GM23338 (cell line): ENCODE measurements around the gene CDH23. TPM values are rescaled to one million over a fixed set of nuclear protein-coding genes. Genes with fewer than 3 reads are reported as not detected.

ENCODE experiments used
- ATAC-seq: fragments of 200-7000 bp; cut with Tn5 transposase; 3 replicates; pipeline ENCODE4 v1.9.1; 2020
- DNase-seq: peaks from one replicate; pipeline ENCODE4 v3.0.0-alpha.2; 2015; ENCODE audit warnings: low spot score
- H2AFZ ChIP-seq: fragments of 200-600 bp; sonication (generic); 2 replicates; pipeline ENCODE4 v1.8.0; 2016; ENCODE audit warnings: antibody characterized with exemption, mild to moderate bottlenecking, moderate library complexity
- H3F3A ChIP-seq: fragments of 200-600 bp; sonication (generic); replicated peaks from 2 replicates; pipeline ENCODE4 v1.8.0; 2017; ENCODE audit warnings: antibody characterized with exemption, mixed run types, low read depth
- H3K27ac ChIP-seq: fragments of 200-600 bp; sonication (generic); 2 replicates; pipeline ENCODE4 v1.6.1; 2016; ENCODE audit warnings: low read depth
- H3K27me3 ChIP-seq: fragments of 200-600 bp; sonication (generic); 2 replicates; pipeline ENCODE4 v1.8.0; 2016; ENCODE audit warnings: mild to moderate bottlenecking, mixed run types, moderate library complexity; ENCODE audit not compliant: insufficient read depth
- H3K36me3 ChIP-seq: fragments of 200-600 bp; sonication (generic); 2 replicates; pipeline ENCODE4 v1.8.0; 2016; ENCODE audit warnings: mild to moderate bottlenecking; ENCODE audit not compliant: insufficient read depth
- H3K4me1 ChIP-seq: fragments of 200-600 bp; sonication (generic); 2 replicates; pipeline ENCODE4 v1.8.0; 2016; ENCODE audit warnings: mild to moderate bottlenecking, moderate library complexity; ENCODE audit not compliant: insufficient read depth
- H3K4me2 ChIP-seq: fragments of 200-600 bp; sonication (generic); 2 replicates; pipeline ENCODE4 v1.7.1; 2017; ENCODE audit warnings: mixed run types
- H3K4me3 ChIP-seq: fragments of 200-600 bp; sonication (generic); 2 replicates; pipeline ENCODE4 v1.6.1; 2016; ENCODE audit warnings: mixed run types
- H3K79me2 ChIP-seq: fragments of 200-600 bp; sonication (generic); replicated peaks from 2 replicates; pipeline ENCODE4 v1.8.0; 2017; ENCODE audit warnings: mild to moderate bottlenecking; ENCODE audit not compliant: insufficient read depth
- H3K9me2 ChIP-seq: fragments of 200-600 bp; sonication (generic); 2 replicates; pipeline ENCODE4 v1.8.0; 2017; ENCODE audit not compliant: insufficient read depth
- H4K20me1 ChIP-seq: fragments of 200-600 bp; sonication (generic); replicated peaks from 2 replicates; pipeline ENCODE4 v1.8.0; 2017; ENCODE audit warnings: mild to moderate bottlenecking; ENCODE audit not compliant: insufficient read depth
- H3K27ac Mint-ChIP-seq: 2 replicates; pipeline ENCODE4 v1.8.0; 2020; ENCODE audit warnings: inconsistent platforms, mild to moderate bottlenecking, moderate library complexity, mixed read lengths
- H3K27me3 Mint-ChIP-seq: 3 replicates; pipeline ENCODE4 v1.8.0; 2022; ENCODE audit warnings: low read depth, mild to moderate bottlenecking, moderate library complexity, mixed read lengths, inconsistent platforms; ENCODE audit not compliant: insufficient read depth, poor library complexity
- H3K36me3 Mint-ChIP-seq: 3 replicates; pipeline ENCODE4 v1.8.0; 2021; ENCODE audit warnings: low read depth, mild to moderate bottlenecking, inconsistent platforms, moderate library complexity, mixed read lengths
- H3K4me1 Mint-ChIP-seq: 3 replicates; pipeline ENCODE4 v1.8.0; 2020; ENCODE audit warnings: mild to moderate bottlenecking, inconsistent platforms, mixed read lengths
- H3K4me3 Mint-ChIP-seq: 3 replicates; pipeline ENCODE4 v1.8.0; 2021; ENCODE audit warnings: moderate library complexity, mild to moderate bottlenecking, inconsistent platforms, mixed read lengths
- H3K9me3 Mint-ChIP-seq: 3 replicates; pipeline ENCODE4 v1.8.0; 2020; ENCODE audit warnings: moderate library complexity, mild to moderate bottlenecking, inconsistent platforms, mixed read lengths
- CREB1 ChIP-seq: fragments of 250-450 bp; sonication (Bioruptor Pico); IDR thresholded peaks from 2 replicates; pipeline ENCODE4 v1.5.0; 2020; ENCODE audit warnings: low read depth, mild to moderate bottlenecking, moderate library complexity
- POLR2AphosphoS5 ChIP-seq: IDR thresholded peaks from 2 replicates; pipeline ENCODE4 v1.6.1; 2016; ENCODE audit warnings: antibody characterized with exemption, low read depth
- REST ChIP-seq: IDR thresholded peaks from one replicate; pipeline ENCODE4 v1.6.1; 2018; ENCODE audit warnings: antibody characterized with exemption; ENCODE audit not compliant: unreplicated experiment
- STAT1 ChIP-seq: IDR thresholded peaks from one replicate; pipeline ENCODE4 v1.6.1; 2016; ENCODE audit warnings: antibody characterized with exemption; ENCODE audit not compliant: unreplicated experiment
- ZNF331 ChIP-seq: fragments of 250-450 bp; sonication (Bioruptor Pico); IDR thresholded peaks from 2 replicates; pipeline ENCODE4 v1.5.0; 2020; ENCODE audit warnings: low read depth, mild to moderate bottlenecking, moderate library complexity
- polyA plus RNA-seq: library from polyadenylated mRNA; unstranded; fragments of >200 nt; fragmentation: Nextera tagmentation; extraction: Ambion mirVana; gene quantifications from 2 replicates; pipeline ENCODE4 v1.2.1, GENCODE V29; 2016
- total RNA-seq: library from RNA; depleted of rRNA; stranded (reverse); fragments of >200 nt; shearing (Covaris generic); gene quantifications from 2 replicates; pipeline ENCODE4 v1.2.3, GENCODE V29; 2014
- TF ChIP-seq, protein P1 (sequence below): IDR thresholded peaks from 2 replicates; pipeline ENCODE4 v1.6.1; 2016; ENCODE audit warnings: antibody characterized with exemption

CDH23 gene
- total and polyA plus RNA-seq, 2 experiments from 2014 or later = 0.95 to 4.3 TPM

DNA sequence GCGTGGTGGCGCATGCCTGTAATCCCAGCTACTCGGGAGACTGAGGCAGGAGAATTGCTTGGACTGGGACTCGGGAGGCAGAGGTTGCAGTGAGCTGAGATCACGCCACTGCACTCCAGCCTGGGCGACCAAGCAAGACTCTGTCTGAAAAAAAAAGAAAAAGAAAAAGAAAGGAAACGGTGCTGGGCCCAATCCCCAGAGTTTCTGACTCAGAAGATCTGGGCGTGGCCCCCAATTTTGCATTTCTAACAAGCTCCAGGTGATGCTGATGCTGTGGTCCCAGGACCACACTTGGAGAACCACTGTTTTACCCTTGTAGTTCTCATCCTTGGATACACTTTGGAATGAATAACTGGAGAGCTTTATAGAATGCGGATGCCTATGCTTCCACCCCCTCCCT is 243.9 kb downstream of the CDH23 start:
- Histone ChIP-seq H3K4me1 (peaks cover 32% of the 10 kb centered on the region), H3K27me3 (0 out of 2 replicates have a peak, but pooled peaks cover 10% of the 10 kb centered on the region), H2AFZ (no peak overlapping the region), H3K4me3 (no peak overlapping the region), H3K36me3 (no peaks in the 10 kb centered on the region), H4K20me1 (no peaks in the 10 kb centered on the region), H3K79me2 (no peaks in the 10 kb centered on the region), H3K4me2 (no peak overlapping the region), H3F3A (no peaks in the 10 kb centered on the region), H3K27ac (no peak overlapping the region), H3K9me2 (no peaks in the 10 kb centered on the region)
- Mint-ChIP-seq H3K27ac (no peak overlapping the region), H3K36me3 (no peaks in the 10 kb centered on the region), H3K9me3 (no peaks in the 10 kb centered on the region; the same call in 2 of the 3 replicates), H3K4me3 (no peak overlapping the region), H3K4me1 (peaks cover 40% of the 10 kb centered on the region), H3K27me3 (peaks cover 4% of the 10 kb centered on the region)
- DNase-seq (no peak), ATAC-seq (no peak)
- no peak for TF ChIP-seq REST
- TF ChIP-seq CREB1 (CRISPR knock-in tag) = no peak
- TF ChIP-seq, protein P1, sequence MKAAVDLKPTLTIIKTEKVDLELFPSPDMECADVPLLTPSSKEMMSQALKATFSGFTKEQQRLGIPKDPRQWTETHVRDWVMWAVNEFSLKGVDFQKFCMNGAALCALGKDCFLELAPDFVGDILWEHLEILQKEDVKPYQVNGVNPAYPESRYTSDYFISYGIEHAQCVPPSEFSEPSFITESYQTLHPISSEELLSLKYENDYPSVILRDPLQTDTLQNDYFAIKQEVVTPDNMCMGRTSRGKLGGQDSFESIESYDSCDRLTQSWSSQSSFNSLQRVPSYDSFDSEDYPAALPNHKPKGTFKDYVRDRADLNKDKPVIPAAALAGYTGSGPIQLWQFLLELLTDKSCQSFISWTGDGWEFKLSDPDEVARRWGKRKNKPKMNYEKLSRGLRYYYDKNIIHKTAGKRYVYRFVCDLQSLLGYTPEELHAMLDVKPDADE = no peak
- TF ChIP-seq POLR2AphosphoS5 = no peak

GRCh38 chr10:71641449-71641848 is 244.7 kb downstream of the CDH23 start:
- ATAC-seq = no peak; the same call in 2 of the 3 replicates
- H3K36me3 Mint-ChIP-seq = no peaks in the 10 kb centered on the region
- no peak for DNase-seq
- peaks cover 36% of the 10 kb centered on the region for H3K4me1 Mint-ChIP-seq
- no peaks in the 10 kb centered on the region for H3F3A ChIP-seq
- H3K27ac Mint-ChIP-seq = no peak overlapping the region
- no peak overlapping the region for H2AFZ ChIP-seq
- peaks cover 4% of the 10 kb centered on the region for H3K27me3 Mint-ChIP-seq
- no peaks in the 10 kb centered on the region; the same call in 2 of the 3 replicates for H3K9me3 Mint-ChIP-seq
- no peak overlapping the region for H3K27ac ChIP-seq
- H3K27me3 ChIP-seq = 0 out of 2 replicates have a peak, but pooled peaks cover 1% of the 10 kb centered on the region
- no peaks in the 10 kb centered on the region for H4K20me1 ChIP-seq
- H3K79me2 ChIP-seq = no peaks in the 10 kb centered on the region
- H3K4me2 ChIP-seq = 0 out of 2 replicates have a peak overlapping the region, but pooled peaks have one; percentile 51
- peaks cover 29% of the 10 kb centered on the region for H3K4me1 ChIP-seq
- H3K9me2 ChIP-seq = no peaks in the 10 kb centered on the region
- no peak overlapping the region for H3K4me3 ChIP-seq
- no peaks in the 10 kb centered on the region for H3K36me3 ChIP-seq
- no peak overlapping the region; the same call in 2 of the 3 replicates for H3K4me3 Mint-ChIP-seq
- TF ChIP-seq ZNF331 (CRISPR knock-in tag) (no peak), POLR2AphosphoS5 (no peak), STAT1 (no peak), REST (no peak)
- TF ChIP-seq, protein P1 = no peak
